HCT116 (cell line): ENCODE results near the gene EPHA4. TPM values are rescaled to one million over a fixed set of nuclear protein-coding genes. Genes with fewer than 3 reads are reported as not detected.

Experiments
- ATAC-seq: fragments of 200-7000 bp; cut with Tn5 transposase; 2 replicates; pipeline ENCODE4 v1.9.1; 2020; ENCODE audit warnings: mild to moderate bottlenecking, moderate library complexity
- BruUV-seq: library from RNA; stranded (reverse); fragments of 400-500 nt; replicated peaks from 2 replicates; lab custom pipeline; 2021; lab: Mats Ljungman, UMichigan
- CTCF ChIA-PET: fragments of 300-600 bp; sonication (Branson Sonifier 250); formaldehyde crosslinking; loops from one replicate; lab custom pipeline; 2021; ENCODE audit warnings: antibody characterized with exemption; lab: Charles Lee
- POLR2A ChIA-PET: fragments of 300-600, 350-600 bp; sonication (Branson Sonifier 250); formaldehyde crosslinking; loops from one replicate; lab custom pipeline; 2021; ENCODE audit warnings: antibody characterized with exemption; lab: Charles Lee
- RAD21 ChIA-PET, 2 experiments: fragments of 300-600 bp; sonication (Branson Sonifier 250); formaldehyde crosslinking; loops; one replicate each; lab custom pipeline; 2023; ENCODE audit warnings: low total read pairs in 2 of 2; ENCODE audit not compliant: uncharacterized antibody in 2 of 2, unreplicated experiment in 2 of 2, low non-redundant PET in 1 of 2; lab: Charles Lee
- DNase-seq: peaks from one replicate; pipeline ENCODE4 v3.0.0-alpha.2; 2010; ENCODE audit warnings: low read depth, low spot score
- H2AFZ ChIP-seq: fragments of 200-600 bp; shearing (Covaris generic), sonication (generic); 2 replicates; pipeline ENCODE4 v1.6.1; 2017; ENCODE audit warnings: low read depth, mixed run types, mixed read lengths, antibody characterized with exemption, low read length; ENCODE audit not compliant: poor library complexity, severe bottlenecking
- H3K27ac ChIP-seq: 2 replicates; pipeline ENCODE4 v1.5.1; 2012; ENCODE audit warnings: low read depth, low read length
- H3K27me3 ChIP-seq: fragments of 200-600 bp; sonication (generic); 2 replicates; pipeline ENCODE4 v1.6.1; 2016; ENCODE audit warnings: mixed run types, low read length, mixed read lengths; ENCODE audit not compliant: insufficient read depth
- H3K36me3 ChIP-seq, 2 experiments: fragments of 200-500 bp in 1 of 2; fragments of 200-600 bp in 1 of 2; sonication (Bioruptor generic) in 1 of 2; sonication (generic) in 1 of 2; 2 replicates each; pipeline versions ENCODE4 v1.5.1 to v1.6.1; 2014 to 2016; ENCODE audit warnings: low read length in 2 of 2, inconsistent platforms in 1 of 2, mixed read lengths in 1 of 2, mixed run types in 1 of 2; ENCODE audit not compliant: insufficient read depth in 2 of 2, control insufficient read depth in 1 of 2
- H3K4me1 ChIP-seq, 2 experiments: fragments of 200-600 bp in 1 of 2; sonication (generic) in 1 of 2; 2 replicates each; pipeline versions ENCODE4 v1.5.1 to v1.6.1; 2012 to 2017; ENCODE audit warnings: low read length in 2 of 2, inconsistent platforms in 1 of 2, mild to moderate bottlenecking in 1 of 2, mixed read lengths in 1 of 2, mixed run types in 1 of 2, moderate library complexity in 1 of 2; ENCODE audit not compliant: insufficient read depth in 2 of 2, control insufficient read depth in 1 of 2
- H3K4me2 ChIP-seq: fragments of 200-600 bp; sonication (generic); 2 replicates; pipeline ENCODE4 v1.6.1; 2017; ENCODE audit warnings: mixed run types, low read length, mixed read lengths
- H3K4me3 ChIP-seq, 2 experiments: fragments of 200-600 bp in 1 of 2; sonication (generic) in 1 of 2; replicated peaks in 1 of 2; 2 replicates each; pipeline ENCODE4 v1.5.1; 2011 to 2016; ENCODE audit warnings: low read length in 2 of 2, control low read depth in 1 of 2, low read depth in 1 of 2, mild to moderate bottlenecking in 1 of 2, mixed read lengths in 1 of 2, mixed run types in 1 of 2
- H3K79me2 ChIP-seq: fragments of 200-600 bp; sonication (generic); 2 replicates; pipeline ENCODE4 v1.6.1; 2017; ENCODE audit warnings: mild to moderate bottlenecking, mixed run types, low read length, moderate library complexity, mixed read lengths; ENCODE audit not compliant: insufficient read depth
- H3K9ac ChIP-seq: fragments of 200-600 bp; sonication (generic); 2 replicates; pipeline ENCODE4 v1.6.1; 2016; ENCODE audit warnings: low read length, mixed read lengths
- H3K9me2 ChIP-seq: fragments of 200-600 bp; sonication (generic), shearing (Covaris generic); 2 replicates; pipeline ENCODE4 v1.6.1; 2017; ENCODE audit warnings: mixed run types, mild to moderate bottlenecking, moderate library complexity; ENCODE audit not compliant: insufficient read depth
- H3K9me3 ChIP-seq, 2 experiments: fragments of 200-500 bp in 1 of 2; fragments of 200-600 bp in 1 of 2; sonication (Bioruptor generic) in 1 of 2; sonication (generic) in 1 of 2; 2 replicates each; pipeline ENCODE4 v1.6.1; 2014 to 2017; ENCODE audit warnings: low read length in 2 of 2, mixed read lengths in 2 of 2, inconsistent platforms in 1 of 2, low read depth in 1 of 2, mild to moderate bottlenecking in 1 of 2, mixed run types in 1 of 2, moderate library complexity in 1 of 2; ENCODE audit not compliant: control insufficient read depth in 1 of 2, insufficient read depth in 1 of 2
- H4K20me1 ChIP-seq: fragments of 200-600 bp; sonication (generic), shearing (Covaris generic); 2 replicates; pipeline ENCODE4 v1.6.1; 2017; ENCODE audit warnings: mixed run types, mild to moderate bottlenecking, moderate library complexity; ENCODE audit not compliant: insufficient read depth
- CBX3 ChIP-seq: IDR thresholded peaks from 2 replicates; pipeline ENCODE4 v1.6.1; 2012; ENCODE audit warnings: low read depth
- CEBPB ChIP-seq: IDR thresholded peaks from 2 replicates; pipeline ENCODE4 v1.6.1; 2012; ENCODE audit warnings: low read depth
- CTCF ChIP-seq, 3 experiments: fragments of 200-600 bp in 1 of 3; sonication (generic) in 1 of 3; IDR thresholded peaks in 2 of 3; conservative IDR thresholded peaks in 1 of 3; 2 replicates each; pipeline ENCODE4 v1.5.1; 2012 to 2017; ENCODE audit warnings: low read depth in 2 of 3, low read length in 2 of 3, antibody characterized with exemption in 1 of 3, borderline replicate concordance in 1 of 3, control low read depth in 1 of 3, mild to moderate bottlenecking in 1 of 3, mixed read lengths in 1 of 3, mixed run types in 1 of 3, moderate library complexity in 1 of 3; ENCODE audit not compliant: insufficient read depth in 1 of 3
- EGR1 ChIP-seq: IDR thresholded peaks from 2 replicates; pipeline ENCODE4 v1.6.1; 2012; ENCODE audit warnings: low read depth
- ELF1 ChIP-seq: IDR thresholded peaks from 2 replicates; pipeline ENCODE4 v1.6.1; 2012; ENCODE audit warnings: low read depth, borderline replicate concordance
- EZH2 ChIP-seq: fragments of 200-600 bp; sonication (generic); IDR thresholded peaks from 2 replicates; pipeline ENCODE4 v1.6.1; 2017; ENCODE audit warnings: antibody characterized with exemption, mixed run types
- JUND ChIP-seq: IDR thresholded peaks from 2 replicates; pipeline ENCODE4 v1.6.1; 2012
- RAD21 ChIP-seq: IDR thresholded peaks from 2 replicates; pipeline ENCODE4 v1.6.1; 2012; ENCODE audit warnings: low read depth, mild to moderate bottlenecking
- SIN3A ChIP-seq: IDR thresholded peaks from 2 replicates; pipeline ENCODE4 v1.6.1; 2012; ENCODE audit warnings: low read depth
- TCF7L2 ChIP-seq: IDR thresholded peaks from 2 replicates; pipeline ENCODE4 v1.7.0; 2011; ENCODE audit warnings: borderline replicate concordance, inconsistent platforms; ENCODE audit not compliant: insufficient read depth, insufficient read length; ENCODE audit errors: extremely low read depth
- intact Hi-C: fragments of 100-400 bp; cut with micrococcal nuclease; formaldehyde crosslinking; loops from 2 replicates; pipeline ENCODE4 v1.10.0; 2022
- total RNA-seq: library from RNA; stranded (reverse); gene quantifications from one replicate; pipeline ENCODE4 v1.2.1, GENCODE V29; 2021; ENCODE audit not compliant: unreplicated experiment

The EPHA4 gene
- total RNA-seq, 1 experiment from 2014 or later, result 3.5 TPM

GRCh38 chr2:221569871-221570270, 2.2 kb downstream of the EPHA4 start:
- H3K9ac ChIP-seq, result no peak overlapping the region
- ChIA-PET POLR2A (no interaction called here), CTCF (no interaction called here), RAD21 (no interaction called here)
- H3K27ac ChIP-seq, result no peak overlapping the region
- no peak overlapping the region for H2AFZ ChIP-seq
- H3K9me2 ChIP-seq, result no peaks in the 10 kb centered on the region
- no peaks in the 10 kb centered on the region for H3K9me3 ChIP-seq
- H3K4me2 ChIP-seq, result no peak overlapping the region
- H3K79me2 ChIP-seq, result no peaks in the 10 kb centered on the region
- no TSS peak for BruUV-seq
- peaks cover 13% of the 10 kb centered on the region for H3K27me3 ChIP-seq
- DNase-seq, result no peak
- ATAC-seq, result no peak
- H4K20me1 ChIP-seq, result no peaks in the 10 kb centered on the region
- H3K4me3 ChIP-seq, result no peak overlapping the region
- no peaks in the 10 kb centered on the region for H3K36me3 ChIP-seq
- intact Hi-C loops, result loop anchor here (5.0 to 10.0 kb wide), 2 partner anchors 1425 to 1573 kb away; no protein-coding TSS in a partner anchor
- peaks cover 0 to 19% of the 10 kb centered on the region in 2 experiments; a peak in 3 of 4 replicates for H3K4me1 ChIP-seq
- TF ChIP-seq JUND, result no peak
- TF ChIP-seq TCF7L2, result no peak
- no peak for TF ChIP-seq RAD21
- TF ChIP-seq CBX3, result no peak
- TF ChIP-seq ELF1, result no peak

- RAD21 ChIA-PET, result no interaction called here
- Histone ChIP-seq H3K27me3 (peaks cover 8% of the 10 kb centered on the region), H3K79me2 (no peaks in the 10 kb centered on the region), H3K9me2 (no peaks in the 10 kb centered on the region), H3K27ac (no peak overlapping the region), H3K4me3 (no peak overlapping the region), H4K20me1 (no peaks in the 10 kb centered on the region), H2AFZ (no peak overlapping the region), H3K9me3 (no peaks in the 10 kb centered on the region), H3K4me2 (no peak overlapping the region), H3K4me1 (peaks cover 0 to 19% of the 10 kb centered on the region in 2 experiments; a peak in 3 of 4 replicates), H3K36me3 (no peaks in the 10 kb centered on the region), H3K9ac (no peak overlapping the region)
- intact Hi-C loops, result no loop called here
- BruUV-seq, result no TSS peak
- CTCF ChIA-PET, result no interaction called here
- TF ChIP-seq CTCF (IDR thresholded peaks at IDR 0.05 in 2 of 3, conservative IDR thresholded peaks at IDR 0.05 in 1 of 3; ENCODE audit: borderline replicate concordance in 1 of 3, insufficient read depth in 1 of 3, low read depth in 2 of 3, low read length in 2 of 3), result no peak
- TF ChIP-seq SIN3A, result no peak
- no peak for TF ChIP-seq EGR1
- TF ChIP-seq EZH2, result no peak
- TF ChIP-seq JUND, result no peak
- no peak for TF ChIP-seq CEBPB
- no peak for DNase-seq
- POLR2A ChIA-PET, result no interaction called here
- no peak for ATAC-seq
These were observed 2.7 kb downstream of the EPHA4 start for GRCh38 chr2:221569425-221569845.
